Osteocyte (in vitro differentiated cells): ENCODE data around the gene DRD2. TPM values are rescaled to one million over a fixed set of nuclear protein-coding genes. Genes with fewer than 3 reads are reported as not detected.

Experiments used
- DNase-seq: peaks from one replicate; pipeline ENCODE4 v3.0.0; 2021; ENCODE audit warnings: mixed read lengths; ENCODE audit not compliant: unreplicated experiment; ENCODE audit errors: extremely low spot score
- H3K27ac Mint-ChIP-seq: one replicate; pipeline ENCODE4 v1.8.0; 2021; ENCODE audit warnings: mild to moderate bottlenecking, mixed read lengths; ENCODE audit not compliant: unreplicated experiment
- H3K27me3 Mint-ChIP-seq: one replicate; pipeline ENCODE4 v1.8.0; 2021; ENCODE audit warnings: mixed read lengths; ENCODE audit not compliant: unreplicated experiment
- H3K36me3 Mint-ChIP-seq: one replicate; pipeline ENCODE4 v1.8.0; 2021; ENCODE audit warnings: mixed read lengths; ENCODE audit not compliant: unreplicated experiment
- H3K4me1 Mint-ChIP-seq: one replicate; pipeline ENCODE4 v1.8.0; 2021; ENCODE audit warnings: mixed read lengths; ENCODE audit not compliant: unreplicated experiment
- H3K4me3 Mint-ChIP-seq: one replicate; pipeline ENCODE4 v1.8.0; 2021; ENCODE audit warnings: mild to moderate bottlenecking, moderate library complexity, mixed read lengths; ENCODE audit not compliant: unreplicated experiment
- H3K9me3 Mint-ChIP-seq: one replicate; pipeline ENCODE4 v1.8.0; 2021; ENCODE audit warnings: mixed read lengths; ENCODE audit not compliant: unreplicated experiment
- total RNA-seq: library from RNA; stranded (reverse); gene quantifications from 2 replicates; pipeline ENCODE4 v1.2.1, GENCODE V29; 2021
- TF ChIP-seq, protein P1 (sequence below): fragments of 200-600 bp; sonication (generic); IDR thresholded peaks from 2 replicates; pipeline ENCODE4 v1.5.0; 2021; ENCODE audit warnings: antibody characterized with exemption, mild to moderate bottlenecking, moderate library complexity

Gene DRD2
- total RNA-seq, 1 donor from 2014 or later = not detected

DNA sequence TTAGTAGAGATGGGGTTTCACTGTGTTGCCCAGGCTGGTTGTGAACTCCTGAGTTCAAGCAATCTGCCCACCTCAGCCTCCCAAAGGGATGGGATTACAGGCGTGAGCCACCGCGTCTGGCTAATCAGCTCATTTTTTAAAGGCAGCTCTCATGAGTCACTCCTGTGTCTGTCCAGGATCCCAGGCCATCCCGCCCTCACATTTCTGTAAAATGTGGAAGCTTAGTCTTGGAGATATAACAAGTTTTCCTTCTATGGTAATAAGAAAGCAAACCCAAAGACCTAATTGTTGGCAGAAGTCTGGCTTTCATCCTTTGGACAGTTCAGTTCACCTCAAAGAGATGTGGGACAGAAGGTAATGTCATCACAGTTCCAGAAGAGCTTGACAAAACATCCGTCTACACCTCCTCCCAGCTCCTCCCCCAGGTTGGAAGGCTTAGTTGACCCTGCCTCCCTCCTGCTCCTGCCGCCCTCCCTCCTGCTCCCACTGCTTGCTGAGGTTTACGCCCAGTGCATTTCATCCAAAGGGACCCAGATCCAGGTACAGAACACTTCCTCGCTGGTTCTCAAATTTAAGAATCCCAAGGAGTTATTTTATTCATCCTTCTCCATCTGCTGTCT lies 6.4 kb downstream of the DRD2 start:
- Mint-ChIP-seq H3K4me1 (no peaks in the 10 kb centered on the region), H3K27ac (no peak overlapping the region), H3K4me3 (no peak overlapping the region), H3K36me3 (no peaks in the 10 kb centered on the region), H3K9me3 (no peaks in the 10 kb centered on the region), H3K27me3 (peaks cover 15% of the 10 kb centered on the region)
- TF ChIP-seq, protein P1, sequence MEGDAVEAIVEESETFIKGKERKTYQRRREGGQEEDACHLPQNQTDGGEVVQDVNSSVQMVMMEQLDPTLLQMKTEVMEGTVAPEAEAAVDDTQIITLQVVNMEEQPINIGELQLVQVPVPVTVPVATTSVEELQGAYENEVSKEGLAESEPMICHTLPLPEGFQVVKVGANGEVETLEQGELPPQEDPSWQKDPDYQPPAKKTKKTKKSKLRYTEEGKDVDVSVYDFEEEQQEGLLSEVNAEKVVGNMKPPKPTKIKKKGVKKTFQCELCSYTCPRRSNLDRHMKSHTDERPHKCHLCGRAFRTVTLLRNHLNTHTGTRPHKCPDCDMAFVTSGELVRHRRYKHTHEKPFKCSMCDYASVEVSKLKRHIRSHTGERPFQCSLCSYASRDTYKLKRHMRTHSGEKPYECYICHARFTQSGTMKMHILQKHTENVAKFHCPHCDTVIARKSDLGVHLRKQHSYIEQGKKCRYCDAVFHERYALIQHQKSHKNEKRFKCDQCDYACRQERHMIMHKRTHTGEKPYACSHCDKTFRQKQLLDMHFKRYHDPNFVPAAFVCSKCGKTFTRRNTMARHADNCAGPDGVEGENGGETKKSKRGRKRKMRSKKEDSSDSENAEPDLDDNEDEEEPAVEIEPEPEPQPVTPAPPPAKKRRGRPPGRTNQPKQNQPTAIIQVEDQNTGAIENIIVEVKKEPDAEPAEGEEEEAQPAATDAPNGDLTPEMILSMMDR = no peak
- DNase-seq = no peak

DNA sequence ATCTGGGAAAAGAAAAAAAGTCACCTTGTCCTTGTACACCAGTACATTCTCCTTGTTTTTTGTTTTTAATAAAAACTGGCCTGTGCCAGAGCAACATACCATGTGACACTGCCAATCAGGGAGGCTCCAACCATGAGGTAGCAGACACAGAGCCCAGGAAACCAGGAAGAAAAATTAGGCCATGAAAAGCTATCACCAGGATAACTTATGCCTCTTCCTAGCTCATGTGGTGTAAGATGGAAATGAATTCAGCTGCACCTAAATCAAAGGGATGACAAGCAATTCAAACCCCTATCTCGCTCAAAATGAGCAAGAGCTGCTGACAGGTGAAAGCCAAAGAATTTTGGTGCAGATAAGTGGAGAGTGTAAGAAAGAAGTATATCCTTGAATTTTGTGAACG lies 7.7 kb downstream of the DRD2 start:
- peaks cover 16% of the 10 kb centered on the region for H3K27me3 Mint-ChIP-seq
- TF ChIP-seq, protein P1 = no peak
- no peak overlapping the region for H3K27ac Mint-ChIP-seq
- no peaks in the 10 kb centered on the region for H3K9me3 Mint-ChIP-seq
- H3K4me1 Mint-ChIP-seq = no peaks in the 10 kb centered on the region
- no peak for DNase-seq
- H3K36me3 Mint-ChIP-seq = no peaks in the 10 kb centered on the region
- H3K4me3 Mint-ChIP-seq = no peak overlapping the region

DNA sequence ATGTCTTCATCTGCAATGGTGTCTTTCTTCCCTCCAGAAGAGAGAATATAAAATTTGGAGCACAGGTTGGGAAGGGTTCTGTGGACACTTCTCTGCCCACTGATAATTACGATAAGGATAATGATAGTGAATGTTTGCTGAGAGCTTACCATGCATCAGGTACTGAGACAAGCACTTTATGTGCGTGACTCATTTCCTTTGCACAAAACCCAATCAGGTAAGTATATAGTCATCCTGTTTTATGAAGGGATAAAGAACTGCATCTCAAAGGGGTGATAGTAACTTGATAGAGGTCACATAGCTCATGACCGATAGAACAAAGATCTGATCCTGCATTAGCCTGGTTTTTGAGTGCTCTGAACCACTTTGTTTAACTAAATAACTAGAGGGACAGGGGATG lies 9.4 kb downstream of the DRD2 start:
- peaks cover 13% of the 10 kb centered on the region for H3K27me3 Mint-ChIP-seq
- no peaks in the 10 kb centered on the region for H3K9me3 Mint-ChIP-seq
- TF ChIP-seq, protein P1 = no peak
- H3K4me3 Mint-ChIP-seq = no peak overlapping the region
- no peak for DNase-seq
- no peaks in the 10 kb centered on the region for H3K4me1 Mint-ChIP-seq
- no peak overlapping the region for H3K27ac Mint-ChIP-seq
- no peaks in the 10 kb centered on the region for H3K36me3 Mint-ChIP-seq

DNA sequence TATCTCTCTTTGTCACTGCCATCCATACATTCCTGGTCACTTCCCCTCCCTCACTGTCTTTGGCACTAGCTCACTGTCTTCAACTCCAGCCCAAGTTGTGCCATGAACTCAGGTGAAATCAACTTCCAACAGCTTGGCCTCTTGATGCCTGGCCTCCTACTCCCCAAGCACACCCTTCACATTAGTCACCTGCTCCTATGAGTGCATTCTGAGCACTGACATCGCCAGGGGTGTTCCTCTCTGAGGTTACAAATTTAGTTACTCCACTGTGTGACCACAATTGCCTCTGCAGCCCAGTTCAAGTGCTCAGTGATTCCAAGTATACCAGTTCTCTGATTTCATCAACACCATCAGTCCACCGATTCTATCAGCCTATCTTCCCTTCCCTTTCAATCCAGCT lies 10.8 kb downstream of the DRD2 start:
- Mint-ChIP-seq H3K4me1 (no peaks in the 10 kb centered on the region), H3K9me3 (no peaks in the 10 kb centered on the region), H3K4me3 (no peak overlapping the region), H3K36me3 (no peaks in the 10 kb centered on the region), H3K27me3 (peaks cover 10% of the 10 kb centered on the region), H3K27ac (no peak overlapping the region)
- DNase-seq = no peak
- TF ChIP-seq, protein P1 = no peak

DNA sequence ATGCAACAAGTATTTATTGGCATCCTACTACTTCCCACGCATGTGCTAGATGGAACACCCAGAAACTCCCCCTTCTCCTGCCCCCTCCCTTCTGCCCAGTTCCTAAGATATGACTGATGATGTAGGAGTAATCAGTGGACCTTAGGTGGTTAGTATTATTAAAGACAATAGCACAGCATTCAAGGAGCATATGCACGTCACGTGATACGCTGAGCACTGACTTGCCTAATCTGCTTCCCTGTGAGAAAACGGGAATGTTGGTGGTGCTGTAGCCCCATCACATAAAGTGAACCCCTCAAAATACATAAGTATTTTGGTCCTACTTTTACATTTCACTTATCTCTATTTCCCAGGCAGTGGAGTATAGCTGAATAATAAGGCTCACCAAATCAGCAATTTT lies 12.4 kb downstream of the DRD2 start:
- DNase-seq = no peak
- H3K4me3 Mint-ChIP-seq = no peak overlapping the region
- H3K4me1 Mint-ChIP-seq = no peaks in the 10 kb centered on the region
- H3K27me3 Mint-ChIP-seq = peaks cover 12% of the 10 kb centered on the region
- no peaks in the 10 kb centered on the region for H3K36me3 Mint-ChIP-seq
- TF ChIP-seq, protein P1 = no peak
- H3K27ac Mint-ChIP-seq = no peak overlapping the region
- H3K9me3 Mint-ChIP-seq = no peaks in the 10 kb centered on the region
